ENCODE results near the gene STMN1. TPM values are rescaled to one million over a fixed set of nuclear protein-coding genes. Genes with fewer than 3 reads are reported as not detected.
A peak's percentile ranks its signal among the peaks of the same experiment; 100 is the strongest.

STMN1 gene
- total RNA-seq, 2 donors from 2014 or later, result 13.9 to 27.4 TPM

- peak; percentile 91 for DNase-seq
- intact Hi-C loops (cut with DNase I), result no loop called here
- ATAC-seq, result peak; percentile 98 to 99
Observed at GRCh38 chr1:25858906-25859789, 47.1 kb downstream of the STMN1 start, which contains the start of gene AUNIP. TSS of gene AUNIP (minus strand) at chr1:25859457. CDS start at chr1:25859357, 100 bp downstream.

GRCh38 chr1:25858494-25858893, 47.7 kb downstream of the STMN1 start:
- DNase-seq (no peak), ATAC-seq (no peak)
- intact Hi-C loops (cut with DNase I), result no loop called here

- ATAC-seq (no peak), DNase-seq (no peak)
- intact Hi-C loops (cut with DNase I), result no loop called here
Observed at GRCh38 chr1:25856856-25857255, 49.4 kb downstream of the STMN1 start.

GRCh38 chr1:25854554-25854953, 51.7 kb downstream of the STMN1 start:
- intact Hi-C loops (cut with DNase I), result no loop called here
- ATAC-seq (no peak), DNase-seq (no peak)

Small RNA genes within 50 kb of the gene (microRNA-seq; reads per million reads assigned to microRNA genes)
- 0 reads per million in 2 donors for gene MIR3917

Other genes starting within 250 kb of the STMN1 start
- 10 to 100 TPM; 43.9 to 50.7 TPM for gene SELENON, start 106.2 kb downstream of the STMN1 start, total RNA-seq
- 100 to 1,000 TPM; 126 to 139 TPM for gene MTFR1L, start 86.5 kb downstream of the STMN1 start, total RNA-seq
- gene AUNIP, start 47.0 kb downstream of the STMN1 start, total RNA-seq, result under 1 TPM in 1 of 2 donors, not detected in 1; 0.53 TPM
- 1 to 10 TPM; 3.2 to 3.3 TPM for gene PAQR7, start 30.7 kb downstream of the STMN1 start, total RNA-seq
- gene PAFAH2, start 91.6 kb upstream of the STMN1 start, total RNA-seq, result 1 to 10 TPM; 5.5 to 6.8 TPM
- 1 to 10 TPM; 1.3 to 3.2 TPM for gene EXTL1, start 115.4 kb upstream of the STMN1 start, total RNA-seq
- gene SLC30A2, start 139.7 kb upstream of the STMN1 start, total RNA-seq, result 1 to 10 TPM in 1 of 2 donors, under 1 TPM in 1; 0.32 to 1.0 TPM
- 100 to 1,000 TPM; 101 to 219 TPM for gene TRIM63, start 161.2 kb upstream of the STMN1 start, total RNA-seq
- 1 to 10 TPM; 3.3 to 4.7 TPM for gene PDIK1L, start 205.4 kb upstream of the STMN1 start, total RNA-seq